GM12801 (cell line): ENCODE data around the gene HPSE.

ENCODE experiments used
- TF ChIP-seq, protein P1 (sequence below): IDR thresholded peaks from one replicate; pipeline ENCODE4 v1.5.1; 2011; ENCODE audit warnings: control low read depth; ENCODE audit not compliant: insufficient read length; ENCODE audit errors: extremely low read depth

The HPSE gene

DNA sequence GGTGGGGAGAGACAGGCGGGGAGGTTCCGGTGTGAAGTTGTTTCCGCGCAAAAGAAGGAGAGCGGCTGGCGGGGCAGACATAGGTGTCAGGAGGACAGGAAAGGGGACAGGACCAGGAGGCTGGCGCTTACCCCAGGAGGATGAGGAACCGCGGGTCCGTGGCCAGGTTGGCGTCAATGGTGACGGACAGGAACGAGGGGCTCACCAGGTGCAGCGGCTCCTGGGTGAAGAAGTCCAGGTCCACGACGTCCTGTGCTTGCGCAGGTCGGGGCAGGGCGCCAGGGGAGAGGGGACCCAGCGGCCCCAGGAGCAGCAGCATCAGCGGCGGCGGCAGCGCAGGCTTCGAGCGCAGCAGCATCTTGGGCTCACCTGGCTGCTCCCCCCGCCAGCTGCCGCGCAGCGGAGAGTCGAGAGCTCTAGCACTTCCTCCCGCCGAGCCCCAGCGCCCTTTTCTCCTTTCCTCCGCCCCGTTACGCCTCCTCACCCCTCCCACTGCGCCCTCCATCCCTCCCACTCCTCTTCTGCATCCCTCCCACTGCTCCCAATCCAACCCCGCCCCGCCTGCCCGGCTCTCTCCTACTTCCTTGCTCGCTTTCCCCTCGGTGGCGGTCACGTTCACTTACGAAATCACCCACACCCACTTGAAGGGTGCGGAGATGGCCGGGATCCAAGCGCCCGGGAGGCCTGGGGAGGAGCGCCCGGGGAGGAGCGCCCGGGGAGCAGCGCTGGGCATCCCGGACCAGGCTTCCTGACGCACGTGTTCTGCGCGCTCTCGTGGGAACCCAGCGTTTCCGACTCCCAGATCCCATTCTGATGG lies at the start of gene HPSE:
TSS of gene HPSE (minus strand) at position 424 of the 817 bp plus-strand sequence. CDS start at position 358, 66 bp downstream.
- TF ChIP-seq, protein P1, sequence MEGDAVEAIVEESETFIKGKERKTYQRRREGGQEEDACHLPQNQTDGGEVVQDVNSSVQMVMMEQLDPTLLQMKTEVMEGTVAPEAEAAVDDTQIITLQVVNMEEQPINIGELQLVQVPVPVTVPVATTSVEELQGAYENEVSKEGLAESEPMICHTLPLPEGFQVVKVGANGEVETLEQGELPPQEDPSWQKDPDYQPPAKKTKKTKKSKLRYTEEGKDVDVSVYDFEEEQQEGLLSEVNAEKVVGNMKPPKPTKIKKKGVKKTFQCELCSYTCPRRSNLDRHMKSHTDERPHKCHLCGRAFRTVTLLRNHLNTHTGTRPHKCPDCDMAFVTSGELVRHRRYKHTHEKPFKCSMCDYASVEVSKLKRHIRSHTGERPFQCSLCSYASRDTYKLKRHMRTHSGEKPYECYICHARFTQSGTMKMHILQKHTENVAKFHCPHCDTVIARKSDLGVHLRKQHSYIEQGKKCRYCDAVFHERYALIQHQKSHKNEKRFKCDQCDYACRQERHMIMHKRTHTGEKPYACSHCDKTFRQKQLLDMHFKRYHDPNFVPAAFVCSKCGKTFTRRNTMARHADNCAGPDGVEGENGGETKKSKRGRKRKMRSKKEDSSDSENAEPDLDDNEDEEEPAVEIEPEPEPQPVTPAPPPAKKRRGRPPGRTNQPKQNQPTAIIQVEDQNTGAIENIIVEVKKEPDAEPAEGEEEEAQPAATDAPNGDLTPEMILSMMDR = no peak

DNA sequence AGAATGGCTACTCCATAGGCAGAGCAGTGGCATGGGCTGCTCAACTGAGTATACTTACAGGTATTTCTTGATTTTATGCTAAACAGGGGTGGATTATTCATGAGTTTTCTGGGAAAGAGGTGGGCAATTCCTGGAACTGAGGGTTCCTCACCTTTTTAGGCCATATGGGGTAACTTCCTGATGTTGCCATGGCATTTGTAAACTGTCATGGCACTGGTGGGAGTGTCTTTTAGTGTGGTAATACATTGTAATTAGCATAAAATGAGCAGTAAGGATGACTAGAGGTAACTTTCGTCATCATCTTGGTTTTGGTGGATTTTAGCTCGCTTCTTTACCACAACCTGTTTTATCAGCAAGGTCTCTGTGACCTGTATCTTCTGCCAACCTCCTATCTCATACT lies 48.2 kb upstream of the HPSE start:
- TF ChIP-seq, protein P1 = no peak

DNA sequence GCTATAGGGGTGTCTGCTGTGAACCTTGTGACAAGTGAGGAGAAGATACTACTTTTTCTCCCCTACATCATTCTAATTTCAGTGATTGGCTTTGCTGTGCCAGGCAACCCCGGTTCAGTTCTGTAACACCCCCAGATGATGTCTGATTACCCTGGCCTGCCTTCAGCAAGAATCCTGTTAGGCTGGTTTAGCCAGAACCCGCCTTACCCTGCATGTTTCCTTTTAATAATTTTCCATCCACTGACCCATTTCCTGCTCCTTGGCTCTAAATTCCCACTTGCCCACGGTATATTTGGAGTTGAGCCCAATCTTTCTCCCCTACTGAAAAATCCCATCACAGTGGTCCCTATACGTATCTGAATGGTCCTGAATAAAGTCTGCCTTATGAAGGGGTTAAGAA lies 46.5 kb upstream of the HPSE start:
- TF ChIP-seq, protein P1 = no peak

DNA sequence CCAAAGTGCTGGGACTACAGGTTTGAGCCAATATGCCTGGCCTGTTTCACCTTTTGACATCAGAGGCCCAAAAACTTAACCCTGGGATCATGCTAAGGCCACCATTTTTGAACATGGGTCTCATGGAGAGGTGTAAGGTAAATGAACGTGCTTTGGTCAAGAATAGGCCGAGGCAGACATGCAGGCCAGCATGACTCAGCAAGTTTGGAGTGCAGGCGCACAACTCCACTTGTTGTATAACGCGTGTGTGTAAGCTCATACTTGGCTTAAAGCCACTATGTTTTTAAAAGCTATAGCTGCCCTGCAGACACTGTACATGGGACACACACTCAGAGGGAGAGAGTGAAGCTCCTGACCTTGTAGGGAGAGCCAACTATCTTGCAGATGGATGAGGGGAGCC lies 43.8 kb upstream of the HPSE start:
- TF ChIP-seq, protein P1 = no peak

DNA sequence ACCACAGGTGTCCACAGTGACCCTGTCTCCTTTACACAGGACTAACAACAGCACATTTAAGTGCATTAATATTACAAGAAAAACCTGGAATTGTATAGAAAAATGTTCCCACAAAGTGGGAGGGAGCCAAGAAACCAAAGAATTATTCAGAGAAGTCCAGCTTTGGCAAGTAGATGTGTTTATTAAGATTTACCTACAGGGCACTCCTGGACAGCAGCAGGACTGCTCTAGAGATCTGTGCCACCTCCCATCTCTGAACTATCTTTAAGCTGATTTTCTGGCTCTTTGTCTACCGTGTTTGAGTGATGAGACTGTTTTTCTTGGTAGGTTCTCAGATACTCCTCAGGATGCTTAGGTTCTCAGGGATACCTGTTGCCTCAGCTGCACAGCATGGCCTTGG lies 38.3 kb upstream of the HPSE start:
- TF ChIP-seq, protein P1 = no peak

DNA sequence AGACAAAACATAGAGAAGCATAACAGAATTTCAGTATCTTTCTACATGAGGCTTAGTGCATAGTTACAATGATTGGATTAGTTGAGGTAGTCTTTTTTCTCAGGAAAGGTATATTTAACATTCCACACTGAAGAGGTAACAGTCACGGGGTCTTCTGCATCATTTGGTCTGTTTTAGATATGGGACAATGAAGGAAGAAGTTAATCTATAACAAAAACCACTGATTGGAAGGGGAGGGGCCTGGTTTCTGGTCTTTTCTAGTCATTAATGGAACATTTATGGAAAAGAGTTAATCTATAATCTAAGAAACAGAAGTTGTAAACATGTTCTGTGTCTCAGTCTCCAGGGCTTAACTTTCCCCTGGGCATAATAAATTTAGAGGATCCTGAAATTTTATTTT lies 37.3 kb upstream of the HPSE start:
- TF ChIP-seq, protein P1 = no peak

DNA sequence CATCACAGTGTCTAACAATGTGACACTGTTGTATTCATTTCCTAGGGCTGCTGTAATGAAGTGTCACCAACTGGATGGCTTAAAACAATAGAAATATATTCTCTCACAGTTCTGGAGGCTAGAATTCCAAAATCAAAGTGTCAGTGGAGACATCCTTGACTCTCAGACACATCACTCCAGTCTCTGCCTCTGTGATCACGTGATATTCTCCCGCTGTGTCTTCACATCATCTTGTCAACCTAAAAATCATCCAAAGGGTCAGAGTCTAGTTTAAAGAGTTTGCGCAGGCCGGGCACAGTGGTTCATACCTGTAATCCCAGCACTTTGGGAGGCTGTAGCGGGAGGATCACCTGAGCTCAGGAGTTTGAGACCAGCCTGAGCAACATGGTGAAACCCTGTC lies 36.6 kb upstream of the HPSE start:
- TF ChIP-seq, protein P1 = no peak
